Natural killer cell (primary cell): ENCODE results near the gene PRSS50. TPM values are rescaled to one million over a fixed set of nuclear protein-coding genes. Genes with fewer than 3 reads are reported as not detected.

Experiments
- ATAC-seq, 3 donors: fragments of 150-1000 bp in 2 of 3; fragments of 200-7000 bp in 1 of 3; cut with Tn5 transposase; 1 replicate in 1 of 3; 2 replicates in 2 of 3; pipeline ENCODE4 v1.10.0; 2021; ENCODE audit warnings: mild to moderate bottlenecking in 2 of 3, moderate library complexity in 2 of 3
- DNase-seq, 2 donors: peaks; one replicate each; pipeline versions ENCODE4 v3.0.0 to v3.0.0-alpha.2; 2013 to 2021; ENCODE audit warnings: mixed read lengths in 1 of 2
- H3K27ac ChIP-seq: one replicate; pipeline ENCODE4 v1.5.1; 2013; ENCODE audit warnings: mild to moderate bottlenecking, low read length
- H3K27me3 ChIP-seq: one replicate; pipeline ENCODE4 v1.6.1; 2013; ENCODE audit warnings: low read length; ENCODE audit not compliant: control insufficient read depth, insufficient read depth
- H3K36me3 ChIP-seq: one replicate; pipeline ENCODE4 v1.6.1; 2013; ENCODE audit warnings: low read length; ENCODE audit not compliant: control insufficient read depth, insufficient read depth
- H3K4me1 ChIP-seq: one replicate; pipeline ENCODE4 v1.6.1; 2013; ENCODE audit warnings: low read length; ENCODE audit not compliant: control insufficient read depth, insufficient read depth
- H3K4me3 ChIP-seq: one replicate; pipeline ENCODE4 v1.5.1; 2013; ENCODE audit warnings: low read length
- H3K9me3 ChIP-seq: one replicate; pipeline ENCODE4 v1.6.1; 2013; ENCODE audit warnings: low read length; ENCODE audit not compliant: control insufficient read depth, insufficient read depth
- H3K27ac Mint-ChIP-seq, 2 donors: one replicate each; pipeline ENCODE4 v1.8.0; 2022; ENCODE audit warnings: mild to moderate bottlenecking in 2 of 2, mixed read lengths in 2 of 2, moderate library complexity in 1 of 2
- H3K27me3 Mint-ChIP-seq, 2 donors: one replicate each; pipeline ENCODE4 v1.8.0; 2022; ENCODE audit warnings: low read depth in 2 of 2, mixed read lengths in 2 of 2
- H3K36me3 Mint-ChIP-seq: one replicate; pipeline ENCODE4 v1.8.0; 2022; ENCODE audit warnings: mixed read lengths
- H3K4me1 Mint-ChIP-seq, 2 donors: one replicate each; pipeline ENCODE4 v1.8.0; 2022; ENCODE audit warnings: mixed read lengths in 2 of 2
- H3K4me3 Mint-ChIP-seq: one replicate; pipeline ENCODE4 v1.8.0; 2022; ENCODE audit warnings: mild to moderate bottlenecking, moderate library complexity, mixed read lengths
- H3K9me3 Mint-ChIP-seq, 2 donors: one replicate each; pipeline ENCODE4 v1.8.0; 2022; ENCODE audit warnings: mixed read lengths in 2 of 2
- CTCF ChIP-seq: fragments of 200-600 bp; IDR thresholded peaks from one replicate; pipeline ENCODE4 v1.8.0; 2022; ENCODE audit warnings: antibody characterized with exemption
- WGBS: methylation state at CpG from one replicate; pipeline ENCODE4 v1.1.7; 2013; ENCODE audit warnings: missing lambda C conversion rate; ENCODE audit not compliant: insufficient coverage; 5-methylcytosine and 5-hydroxymethylcytosine counted together
- intact Hi-C: fragments of 100-400 bp; cut with micrococcal nuclease; formaldehyde crosslinking; loops from one replicate; pipeline ENCODE4 v1.14.2; 2022
- total RNA-seq, 4 donors: library from RNA; stranded (reverse); fragments of 120-200 nt in 1 of 4; gene quantifications; one replicate each; pipeline versions ENCODE4 v1.2.3 to v1.2.4, GENCODE V29; 2013 to 2022

Gene PRSS50
- total RNA-seq, 3 donors from 2014 or later (not counting 1 experiment from before 2014, with no cell fraction given) = 0.16 TPM; not detected in 2

DNA sequence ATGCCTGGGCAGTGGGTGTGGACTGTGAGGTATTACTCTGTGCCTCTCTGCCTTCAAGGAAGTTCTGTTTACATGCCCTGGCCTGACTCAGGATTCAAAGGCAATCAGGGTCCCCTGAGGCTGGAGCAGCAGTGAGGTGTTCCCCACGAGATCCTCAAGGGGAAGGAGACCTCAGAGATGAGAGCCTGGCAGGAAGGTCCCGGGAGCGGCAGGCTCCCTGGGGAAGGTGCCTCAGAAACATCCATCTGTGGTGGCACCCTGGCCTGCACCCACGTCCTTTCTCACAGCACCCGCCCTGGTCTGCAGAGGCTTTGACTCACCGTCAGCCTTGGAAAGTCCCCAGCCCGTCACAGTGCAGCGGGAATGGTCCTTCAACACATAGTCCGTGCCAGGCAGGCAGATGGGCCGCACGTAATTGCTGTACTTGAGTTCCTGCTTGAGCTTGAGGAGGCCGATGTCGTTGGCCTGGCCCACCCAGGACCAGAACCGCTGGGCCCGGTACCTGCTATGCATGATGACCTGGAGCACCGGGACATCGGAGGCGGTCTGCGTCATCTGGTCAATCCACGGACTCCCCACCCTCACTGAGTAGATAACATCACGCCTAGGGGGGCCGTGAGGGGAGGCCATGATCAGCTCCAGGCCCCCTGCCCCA, 3.6 kb downstream of the PRSS50 start:
- Mint-ChIP-seq H3K36me3 (no peaks in the 10 kb centered on the region), H3K27ac (no peak overlapping the region), H3K27me3 (peaks cover 0 to 15% of the 10 kb centered on the region in 2 donors), H3K4me1 (peaks cover 0 to 4% of the 10 kb centered on the region in 2 donors), H3K4me3 (no peak overlapping the region), H3K9me3 (no peaks in the 10 kb centered on the region)
- TF ChIP-seq CTCF = no peak
- no peaks in the 10 kb centered on the region for H3K36me3 ChIP-seq
- H3K4me3 ChIP-seq = no peak overlapping the region
- H3K27me3 ChIP-seq = peaks cover 2% of the 10 kb centered on the region
- no peak overlapping the region for H3K27ac ChIP-seq
- H3K9me3 ChIP-seq = no peaks in the 10 kb centered on the region
- no peaks in the 10 kb centered on the region for H3K4me1 ChIP-seq
- DNase-seq (no peak), ATAC-seq (no peak)
- intact Hi-C loops = no loop called here
- WGBS = 83% methylated on average over 22 of the region's 22 CpGs

DNA sequence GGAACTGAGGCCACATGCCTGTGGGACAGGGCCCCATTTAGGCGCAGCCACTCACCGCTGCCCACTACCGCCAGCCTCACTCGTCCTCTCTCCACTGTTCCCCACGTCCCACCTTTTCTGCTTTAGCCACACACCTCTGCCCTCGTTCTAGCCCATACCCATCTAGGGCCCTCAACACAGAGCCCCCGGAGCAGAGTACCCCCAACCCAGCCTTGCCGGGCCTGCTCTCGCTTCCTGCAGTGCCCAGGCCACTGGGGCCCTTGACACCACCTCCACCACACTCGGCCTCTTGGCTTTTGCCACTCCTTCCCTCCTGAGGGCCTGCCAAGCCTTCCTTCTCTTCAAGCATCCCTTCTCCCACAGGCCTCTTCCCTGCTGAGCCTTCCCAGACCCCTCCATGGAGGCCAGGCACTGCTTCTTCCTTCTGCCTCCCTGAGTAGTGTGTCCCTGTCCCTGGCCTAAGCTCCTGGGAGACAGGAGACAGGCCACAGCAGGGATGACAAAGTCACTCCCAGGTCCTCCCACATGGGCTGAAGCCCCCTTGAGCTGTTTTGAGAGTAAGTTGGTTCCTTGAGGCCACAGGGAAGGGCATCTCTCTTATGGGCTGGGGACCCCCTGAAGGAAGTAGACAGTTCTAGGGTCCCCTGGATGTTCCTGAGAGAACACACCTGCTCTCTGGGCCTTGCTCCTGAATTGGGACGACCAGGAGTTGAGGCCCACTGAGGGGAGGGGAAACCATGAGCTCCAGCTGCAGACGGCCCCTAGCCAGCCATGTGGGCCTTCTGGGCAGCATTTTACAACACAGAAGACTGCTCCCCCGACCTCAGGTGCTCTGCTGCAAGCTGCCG, 4.4 kb downstream of the PRSS50 start:
- ATAC-seq (no peak), DNase-seq (no peak)
- WGBS = 87% methylated on average over 14 of the region's 14 CpGs
- H3K27me3 ChIP-seq = no peaks in the 10 kb centered on the region
- no peak for TF ChIP-seq CTCF
- intact Hi-C loops = no loop called here
- H3K4me3 Mint-ChIP-seq = no peak overlapping the region
- no peak overlapping the region for H3K27ac Mint-ChIP-seq
- H3K9me3 ChIP-seq = no peaks in the 10 kb centered on the region
- H3K4me1 Mint-ChIP-seq = peaks cover 0 to 4% of the 10 kb centered on the region in 2 donors
- no peaks in the 10 kb centered on the region for H3K9me3 Mint-ChIP-seq
- H3K27ac ChIP-seq = no peak overlapping the region
- H3K27me3 Mint-ChIP-seq = peaks cover 0 to 11% of the 10 kb centered on the region in 2 donors
- no peaks in the 10 kb centered on the region for H3K4me1 ChIP-seq
- H3K4me3 ChIP-seq = no peak overlapping the region
- H3K36me3 ChIP-seq = no peaks in the 10 kb centered on the region
- no peaks in the 10 kb centered on the region for H3K36me3 Mint-ChIP-seq

DNA sequence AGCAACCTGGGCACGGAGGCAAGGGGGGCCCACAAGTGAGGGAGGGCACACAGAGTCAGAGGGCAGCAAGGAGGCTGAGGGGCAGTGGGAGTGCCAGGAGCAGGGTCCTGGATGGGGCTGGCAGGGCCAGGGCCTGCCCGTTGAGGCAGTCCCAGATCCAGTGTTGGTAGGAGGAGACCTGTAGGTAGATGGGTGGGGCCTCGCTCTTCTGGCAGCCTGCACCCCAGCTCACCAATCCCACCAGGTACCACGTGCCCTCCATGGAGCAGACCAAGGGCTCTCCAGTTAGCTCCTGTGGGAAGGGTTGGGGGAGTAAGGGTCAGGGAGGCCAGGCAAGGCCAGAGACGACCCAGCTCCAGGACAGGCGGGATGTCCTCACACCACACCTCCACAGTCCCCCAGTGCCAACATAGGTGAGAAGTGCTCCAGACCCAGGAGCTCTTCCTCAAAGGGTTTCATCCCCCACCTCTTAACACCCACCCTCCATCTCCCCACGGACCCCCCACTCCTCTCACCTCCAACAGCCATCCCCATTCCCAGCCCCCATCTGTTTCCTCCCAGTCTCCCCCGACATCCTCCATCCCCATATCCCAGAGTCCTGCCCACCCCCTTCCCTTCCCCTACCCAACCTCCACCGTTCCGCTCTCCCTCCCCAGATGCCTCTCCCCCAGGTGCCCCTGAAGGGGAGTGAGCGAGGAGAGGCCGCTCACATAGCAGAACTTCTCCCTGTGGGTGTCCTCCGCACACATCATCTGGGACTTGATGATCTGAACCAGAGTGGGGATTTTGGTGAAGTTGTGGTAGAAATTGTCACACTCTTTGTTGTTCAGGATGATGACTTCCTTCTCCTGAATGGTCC, 5.2 kb downstream of the PRSS50 start:
- TF ChIP-seq CTCF = no peak
- H3K4me1 ChIP-seq = no peaks in the 10 kb centered on the region
- DNase-seq (no peak), ATAC-seq (no peak)
- WGBS = 83% methylated on average over 11 of the region's 13 CpGs
- H3K27ac ChIP-seq = no peak overlapping the region
- Mint-ChIP-seq H3K4me1 (no peaks in the 10 kb centered on the region), H3K27ac (no peak overlapping the region), H3K36me3 (no peaks in the 10 kb centered on the region), H3K4me3 (no peak overlapping the region), H3K9me3 (no peaks in the 10 kb centered on the region), H3K27me3 (peaks cover 0 to 6% of the 10 kb centered on the region in 2 donors)
- no peaks in the 10 kb centered on the region for H3K27me3 ChIP-seq
- no peaks in the 10 kb centered on the region for H3K9me3 ChIP-seq
- intact Hi-C loops = no loop called here
- H3K36me3 ChIP-seq = no peaks in the 10 kb centered on the region
- no peak overlapping the region for H3K4me3 ChIP-seq
